HEK293 (cell line): ENCODE measurements around the gene C11orf21.

Source experiments
- OSR2 ChIP-seq: fragments of 450-650 bp; formaldehyde crosslinking; IDR thresholded peaks from 2 replicates; pipeline ENCODE4 v1.5.1; 2016; ENCODE audit warnings: missing biosample characterization, missing genetic modification characterization
- PATZ1 ChIP-seq: fragments of 450-650 bp; formaldehyde crosslinking; IDR thresholded peaks from 2 replicates; pipeline ENCODE4 v1.5.1; 2016; ENCODE audit warnings: missing biosample characterization, missing genetic modification characterization
- ZBTB7A ChIP-seq: fragments of 450-650 bp; formaldehyde crosslinking; IDR thresholded peaks from 2 replicates; pipeline ENCODE4 v1.5.1; 2016; ENCODE audit warnings: low read depth, missing biosample characterization, missing genetic modification characterization

- TF ChIP-seq OSR2, result no peak
- TF ChIP-seq PATZ1, result no peak
- TF ChIP-seq ZBTB7A (tag by site-specific recombination), result no peak
Measured at GRCh38 chr11:2259897-2260451, 41.7 kb downstream of the C11orf21 start.
